Parathyroid adenoma (tissue), 2 donors: ENCODE results near the gene GOLGA8R.
"Not testable (repeated sequence)": the region's sequence is repeated elsewhere in the genome, so short reads cannot be mapped to it uniquely, and the experiment has no call there.

ENCODE experiments used
- H2AFZ ChIP-seq: fragments of 300-600 bp; sonication (generic); one replicate; pipeline ENCODE4 v1.7.0; 2017; ENCODE audit warnings: antibody characterized with exemption, mild to moderate bottlenecking
- H3K27ac ChIP-seq: fragments of 300-600 bp; sonication (generic); one replicate; pipeline ENCODE4 v1.7.0; 2017
- H3K27me3 ChIP-seq: fragments of 300-600 bp; sonication (generic); one replicate; pipeline ENCODE4 v1.7.0; 2017; ENCODE audit warnings: low read length; ENCODE audit not compliant: control insufficient read depth, insufficient read depth
- H3K36me3 ChIP-seq: fragments of 300-600 bp; sonication (generic); one replicate; pipeline ENCODE4 v1.7.0; 2017; ENCODE audit warnings: low read length; ENCODE audit not compliant: control insufficient read depth, insufficient read depth
- H3K4me1 ChIP-seq: fragments of 300-600 bp; sonication (generic); one replicate; pipeline ENCODE4 v1.7.0; 2017; ENCODE audit warnings: control low read depth
- H3K4me2 ChIP-seq: fragments of 300-600 bp; sonication (generic); one replicate; pipeline ENCODE4 v1.7.0; 2017; ENCODE audit warnings: low read length
- H3K4me3 ChIP-seq: fragments of 300-600 bp; sonication (generic); one replicate; pipeline ENCODE4 v1.7.0; 2017; ENCODE audit warnings: low read depth, low read length
- H3K79me2 ChIP-seq: fragments of 300-600 bp; sonication (generic); one replicate; pipeline ENCODE4 v1.7.0; 2017; ENCODE audit warnings: control low read depth
- H3K9ac ChIP-seq: fragments of 300-600 bp; sonication (generic); one replicate; pipeline ENCODE4 v1.7.0; 2017; ENCODE audit warnings: mild to moderate bottlenecking
- H3K9me3 ChIP-seq: fragments of 300-600 bp; sonication (generic); one replicate; pipeline ENCODE4 v1.7.0; 2017; ENCODE audit warnings: low read length; ENCODE audit not compliant: control insufficient read depth
- CTCF ChIP-seq: fragments of 300-600 bp; sonication (generic); IDR thresholded peaks from one replicate; pipeline ENCODE4 v1.7.0; 2017; ENCODE audit warnings: antibody characterized with exemption, mild to moderate bottlenecking
- donor health status: primary hyperparathyroidism.

Gene GOLGA8R

GRCh38 chr15:30398988-30399387 is 15.1 kb downstream of the GOLGA8R start:
- H3K36me3 ChIP-seq = not testable (repeated sequence)

GRCh38 chr15:30393664-30393991 is 20.4 kb downstream of the GOLGA8R start:
- not testable (repeated sequence) for H3K4me1 ChIP-seq, H3K9me3 ChIP-seq, H2AFZ ChIP-seq, H3K27ac ChIP-seq, H3K4me3 ChIP-seq, H3K27me3 ChIP-seq, H3K9ac ChIP-seq, H3K79me2 ChIP-seq, H3K4me2 ChIP-seq, H3K36me3 ChIP-seq

More at GRCh38 chr15:30398988-30399387, 15.1 kb downstream of the GOLGA8R start:
- H2AFZ ChIP-seq, H3K9me3 ChIP-seq, H3K27ac ChIP-seq, H3K79me2 ChIP-seq, H3K27me3 ChIP-seq, H3K4me2 ChIP-seq, H3K4me1 ChIP-seq, H3K9ac ChIP-seq, H3K4me3 ChIP-seq: not testable (repeated sequence)
- TF ChIP-seq CTCF = peak; percentile 9

GRCh38 chr15:30392766-30393663 is 21.0 kb downstream of the GOLGA8R start, which contains the start of gene CHRFAM7A:
Gene CHRFAM7A (minus strand): TSS chr15:30393540. CDS start chr15:30383351, 10,189 bp downstream.
- H3K9me3 ChIP-seq, H3K9ac ChIP-seq, H3K79me2 ChIP-seq, H3K4me2 ChIP-seq, H3K27me3 ChIP-seq, H3K27ac ChIP-seq, H2AFZ ChIP-seq, H3K4me3 ChIP-seq, H3K36me3 ChIP-seq, H3K4me1 ChIP-seq: not testable (repeated sequence)

GRCh38 chr15:30386318-30386887 is 27.7 kb downstream of the GOLGA8R start:
- H3K79me2 ChIP-seq, H3K9me3 ChIP-seq, H2AFZ ChIP-seq, H3K4me2 ChIP-seq, H3K36me3 ChIP-seq, H3K27me3 ChIP-seq, H3K27ac ChIP-seq, H3K4me3 ChIP-seq, H3K9ac ChIP-seq, H3K4me1 ChIP-seq: not testable (repeated sequence)

GRCh38 chr15:30377082-30377413 is 37.0 kb downstream of the GOLGA8R start:
- not testable (repeated sequence) for H3K79me2 ChIP-seq, H3K4me3 ChIP-seq, H2AFZ ChIP-seq, H3K27me3 ChIP-seq, H3K36me3 ChIP-seq, H3K4me1 ChIP-seq, H3K4me2 ChIP-seq, H3K9me3 ChIP-seq, H3K27ac ChIP-seq, H3K9ac ChIP-seq

GRCh38 chr15:30376375-30377081 is 37.5 kb downstream of the GOLGA8R start:
- H3K4me1 ChIP-seq, H3K27me3 ChIP-seq, H3K27ac ChIP-seq, H3K4me3 ChIP-seq, H3K79me2 ChIP-seq, H3K9me3 ChIP-seq, H2AFZ ChIP-seq, H3K9ac ChIP-seq, H3K4me2 ChIP-seq, H3K36me3 ChIP-seq: not testable (repeated sequence)

- H3K27me3 ChIP-seq, H3K4me3 ChIP-seq, H3K9ac ChIP-seq, H3K4me1 ChIP-seq, H2AFZ ChIP-seq, H3K79me2 ChIP-seq, H3K9me3 ChIP-seq, H3K36me3 ChIP-seq, H3K4me2 ChIP-seq, H3K27ac ChIP-seq: not testable (repeated sequence)
Observed at GRCh38 chr15:30375872-30376271, 38.2 kb downstream of the GOLGA8R start.

GRCh38 chr15:30374862-30375261 is 39.2 kb downstream of the GOLGA8R start:
- not testable (repeated sequence) for H3K9me3 ChIP-seq, H3K9ac ChIP-seq, H2AFZ ChIP-seq, H3K79me2 ChIP-seq, H3K36me3 ChIP-seq, H3K4me3 ChIP-seq, H3K4me2 ChIP-seq, H3K27ac ChIP-seq, H3K4me1 ChIP-seq, H3K27me3 ChIP-seq

- H3K4me1 ChIP-seq, H3K9ac ChIP-seq, H3K4me3 ChIP-seq, H3K79me2 ChIP-seq, H2AFZ ChIP-seq, H3K9me3 ChIP-seq, H3K27ac ChIP-seq, H3K36me3 ChIP-seq, H3K27me3 ChIP-seq, H3K4me2 ChIP-seq: not testable (repeated sequence)
Observed at GRCh38 chr15:30368271-30368670, 45.8 kb downstream of the GOLGA8R start.

GRCh38 chr15:30367246-30367645 is 46.8 kb downstream of the GOLGA8R start:
- not testable (repeated sequence) for H3K9ac ChIP-seq, H3K9me3 ChIP-seq, H3K27ac ChIP-seq, H3K4me2 ChIP-seq, H3K4me1 ChIP-seq, H3K4me3 ChIP-seq, H3K36me3 ChIP-seq, H3K79me2 ChIP-seq, H2AFZ ChIP-seq, H3K27me3 ChIP-seq
